IMR-90 (cell line): ENCODE results near the gene NFYB.

ENCODE experiments used
- CTCF ChIP-seq: conservative IDR thresholded peaks from 2 replicates; pipeline ENCODE4 v1.5.1; 2012; ENCODE audit warnings: mild to moderate bottlenecking, low read depth, low read length, improper control_type of control experiment
- FOS ChIP-seq: fragments of 150-350 bp; IDR thresholded peaks from 2 replicates; pipeline ENCODE4 v1.6.1; 2016; ENCODE audit warnings: low read depth, low read length
- MAZ ChIP-seq: IDR thresholded peaks from 2 replicates; pipeline ENCODE4 v1.6.1; 2012; ENCODE audit warnings: low read depth, mild to moderate bottlenecking, low read length, improper control_type of control experiment, moderate library complexity, borderline replicate concordance
- MXI1 ChIP-seq: IDR thresholded peaks from 2 replicates; pipeline ENCODE4 v1.6.1; 2012; ENCODE audit warnings: low read depth, mild to moderate bottlenecking, low read length, moderate library complexity, borderline replicate concordance
- POLR2A ChIP-seq: IDR thresholded peaks from 2 replicates; pipeline ENCODE4 v1.6.1; 2012; ENCODE audit warnings: mild to moderate bottlenecking, low read depth, low read length
- TF ChIP-seq, protein P1 (sequence below): fragments of 150-350 bp; IDR thresholded peaks from 2 replicates; pipeline ENCODE4 v1.6.1; 2017; ENCODE audit warnings: mild to moderate bottlenecking, antibody characterized with exemption, low read length, low read depth

- TF ChIP-seq POLR2A = no peak
- no peak for TF ChIP-seq CTCF
- TF ChIP-seq, protein P1, sequence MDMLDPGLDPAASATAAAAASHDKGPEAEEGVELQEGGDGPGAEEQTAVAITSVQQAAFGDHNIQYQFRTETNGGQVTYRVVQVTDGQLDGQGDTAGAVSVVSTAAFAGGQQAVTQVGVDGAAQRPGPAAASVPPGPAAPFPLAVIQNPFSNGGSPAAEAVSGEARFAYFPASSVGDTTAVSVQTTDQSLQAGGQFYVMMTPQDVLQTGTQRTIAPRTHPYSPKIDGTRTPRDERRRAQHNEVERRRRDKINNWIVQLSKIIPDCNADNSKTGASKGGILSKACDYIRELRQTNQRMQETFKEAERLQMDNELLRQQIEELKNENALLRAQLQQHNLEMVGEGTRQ = no peak
- TF ChIP-seq MAZ = no peak
- no peak for TF ChIP-seq FOS
- no peak for TF ChIP-seq MXI1
These were observed 5.6 kb downstream of the NFYB start for GRCh38 chr12:104132351-104132956.
